ENCODE measurements around the gene MAGI2.

DNA sequence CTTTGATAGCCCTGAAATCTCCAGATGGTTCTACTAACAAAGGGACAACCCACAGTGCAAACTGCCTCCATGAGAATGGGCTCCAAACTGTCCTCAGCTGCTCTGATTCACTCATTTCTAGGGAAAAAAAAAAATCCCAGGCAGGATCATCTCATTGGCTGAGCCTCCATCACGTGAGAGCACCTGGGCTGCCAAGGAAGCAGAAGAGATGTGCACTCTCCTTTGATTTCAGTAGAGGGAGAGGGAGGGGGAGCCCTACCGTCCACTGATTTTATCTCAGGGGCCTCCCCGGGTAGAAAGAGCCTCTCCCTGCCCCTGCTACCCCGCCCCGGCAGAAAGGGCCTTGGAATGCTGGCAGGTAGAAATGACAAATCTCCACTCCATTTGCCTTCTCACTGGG is 929.5 kb downstream of the MAGI2 start:
- TF ChIP-seq RAD21 (IDR thresholded peaks at IDR 0.05; ENCODE audit: low read depth) = no peak
- TF ChIP-seq, protein P1, sequence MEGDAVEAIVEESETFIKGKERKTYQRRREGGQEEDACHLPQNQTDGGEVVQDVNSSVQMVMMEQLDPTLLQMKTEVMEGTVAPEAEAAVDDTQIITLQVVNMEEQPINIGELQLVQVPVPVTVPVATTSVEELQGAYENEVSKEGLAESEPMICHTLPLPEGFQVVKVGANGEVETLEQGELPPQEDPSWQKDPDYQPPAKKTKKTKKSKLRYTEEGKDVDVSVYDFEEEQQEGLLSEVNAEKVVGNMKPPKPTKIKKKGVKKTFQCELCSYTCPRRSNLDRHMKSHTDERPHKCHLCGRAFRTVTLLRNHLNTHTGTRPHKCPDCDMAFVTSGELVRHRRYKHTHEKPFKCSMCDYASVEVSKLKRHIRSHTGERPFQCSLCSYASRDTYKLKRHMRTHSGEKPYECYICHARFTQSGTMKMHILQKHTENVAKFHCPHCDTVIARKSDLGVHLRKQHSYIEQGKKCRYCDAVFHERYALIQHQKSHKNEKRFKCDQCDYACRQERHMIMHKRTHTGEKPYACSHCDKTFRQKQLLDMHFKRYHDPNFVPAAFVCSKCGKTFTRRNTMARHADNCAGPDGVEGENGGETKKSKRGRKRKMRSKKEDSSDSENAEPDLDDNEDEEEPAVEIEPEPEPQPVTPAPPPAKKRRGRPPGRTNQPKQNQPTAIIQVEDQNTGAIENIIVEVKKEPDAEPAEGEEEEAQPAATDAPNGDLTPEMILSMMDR (IDR thresholded peaks at IDR 0.05 in 2 of 3, conservative IDR thresholded peaks at IDR 0.05 in 1 of 3; ENCODE audit: borderline replicate concordance in 1 of 3, insufficient read depth in 1 of 3, low read depth in 2 of 3, low read length in 2 of 3) = no peak
- TF ChIP-seq, protein P2, sequence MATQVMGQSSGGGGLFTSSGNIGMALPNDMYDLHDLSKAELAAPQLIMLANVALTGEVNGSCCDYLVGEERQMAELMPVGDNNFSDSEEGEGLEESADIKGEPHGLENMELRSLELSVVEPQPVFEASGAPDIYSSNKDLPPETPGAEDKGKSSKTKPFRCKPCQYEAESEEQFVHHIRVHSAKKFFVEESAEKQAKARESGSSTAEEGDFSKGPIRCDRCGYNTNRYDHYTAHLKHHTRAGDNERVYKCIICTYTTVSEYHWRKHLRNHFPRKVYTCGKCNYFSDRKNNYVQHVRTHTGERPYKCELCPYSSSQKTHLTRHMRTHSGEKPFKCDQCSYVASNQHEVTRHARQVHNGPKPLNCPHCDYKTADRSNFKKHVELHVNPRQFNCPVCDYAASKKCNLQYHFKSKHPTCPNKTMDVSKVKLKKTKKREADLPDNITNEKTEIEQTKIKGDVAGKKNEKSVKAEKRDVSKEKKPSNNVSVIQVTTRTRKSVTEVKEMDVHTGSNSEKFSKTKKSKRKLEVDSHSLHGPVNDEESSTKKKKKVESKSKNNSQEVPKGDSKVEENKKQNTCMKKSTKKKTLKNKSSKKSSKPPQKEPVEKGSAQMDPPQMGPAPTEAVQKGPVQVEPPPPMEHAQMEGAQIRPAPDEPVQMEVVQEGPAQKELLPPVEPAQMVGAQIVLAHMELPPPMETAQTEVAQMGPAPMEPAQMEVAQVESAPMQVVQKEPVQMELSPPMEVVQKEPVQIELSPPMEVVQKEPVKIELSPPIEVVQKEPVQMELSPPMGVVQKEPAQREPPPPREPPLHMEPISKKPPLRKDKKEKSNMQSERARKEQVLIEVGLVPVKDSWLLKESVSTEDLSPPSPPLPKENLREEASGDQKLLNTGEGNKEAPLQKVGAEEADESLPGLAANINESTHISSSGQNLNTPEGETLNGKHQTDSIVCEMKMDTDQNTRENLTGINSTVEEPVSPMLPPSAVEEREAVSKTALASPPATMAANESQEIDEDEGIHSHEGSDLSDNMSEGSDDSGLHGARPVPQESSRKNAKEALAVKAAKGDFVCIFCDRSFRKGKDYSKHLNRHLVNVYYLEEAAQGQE (IDR thresholded peaks at IDR 0.05; ENCODE audit: low read depth) = no peak
